Liver (tissue), 3 donors: ENCODE results near the gene TOM1L2.

Experiments
- CTCF ChIP-seq: fragments of 150-350 bp; IDR thresholded peaks from 2 replicates; pipeline ENCODE4 v1.5.1; 2017; ENCODE audit warnings: improper control_type of control experiment, low read depth, low read length; ENCODE audit not compliant: missing input control
- GABPA ChIP-seq, 2 donors: IDR thresholded peaks in 1 of 2; conservative IDR thresholded peaks in 1 of 2; 2 replicates each; pipeline ENCODE4 v1.6.1; 2016; ENCODE audit warnings: antibody characterized with exemption in 2 of 2, mild to moderate bottlenecking in 1 of 2, moderate library complexity in 1 of 2
- SP1 ChIP-seq: IDR thresholded peaks from 2 replicates; pipeline ENCODE4 v1.6.1; 2018; ENCODE audit warnings: antibody characterized with exemption, mild to moderate bottlenecking
- YY1 ChIP-seq: IDR thresholded peaks from 2 replicates; pipeline ENCODE4 v1.6.1; 2016; ENCODE audit warnings: antibody characterized with exemption, mild to moderate bottlenecking
- donor health status: healthy.
- donor health status: healthy.

DNA sequence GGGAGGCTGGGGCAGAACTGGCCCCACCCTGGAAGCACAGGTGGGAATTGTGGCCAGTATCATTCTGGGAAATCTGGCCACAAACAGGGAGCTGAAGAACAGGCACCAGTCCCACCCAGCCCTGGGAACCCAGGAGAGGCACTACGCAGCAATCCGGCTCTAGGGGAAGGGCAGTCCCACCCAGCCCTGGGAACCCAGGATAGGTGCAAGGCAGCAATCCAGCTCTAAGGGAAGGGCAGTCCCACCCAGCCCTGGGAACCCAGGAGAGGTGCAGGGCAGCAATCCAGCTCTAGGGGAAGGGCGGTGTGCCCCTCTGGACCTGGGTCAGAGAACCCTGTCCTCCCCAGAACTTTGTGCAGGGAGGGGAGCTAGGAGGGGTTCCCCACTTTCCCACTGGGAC is 7.6 kb upstream of the TOM1L2 start:
- TF ChIP-seq YY1 (no peak), SP1 (no peak), GABPA (IDR thresholded peaks at IDR 0.05 in 1 of 2, conservative IDR thresholded peaks at IDR 0.05 in 1 of 2) (no peak), CTCF (no peak)
